Liver (tissue), 9 donors: ENCODE measurements around the gene IL1A. TPM values are rescaled to one million over a fixed set of nuclear protein-coding genes. Genes with fewer than 3 reads are reported as not detected.

ENCODE experiments used
- DNase-seq: peaks from one replicate; pipeline ENCODE4 v3.0.0-alpha.2; 2017; ENCODE audit warnings: low spot score
- H3K27ac ChIP-seq, 2 donors: one replicate each; pipeline ENCODE4 v1.7.0; 2013; ENCODE audit warnings: inconsistent platforms in 2 of 2, low read length in 2 of 2, control low read depth in 1 of 2, low read depth in 1 of 2, mild to moderate bottlenecking in 1 of 2
- H3K27me3 ChIP-seq, 4 donors: one replicate each; pipeline versions ENCODE4 v1.6.1 to v1.7.0; 2013; ENCODE audit warnings: low read length in 3 of 4, inconsistent platforms in 1 of 4, mild to moderate bottlenecking in 1 of 4, moderate library complexity in 1 of 4; ENCODE audit not compliant: control insufficient read depth in 4 of 4, insufficient read depth in 4 of 4
- H3K36me3 ChIP-seq, 4 donors: one replicate each; pipeline versions ENCODE4 v1.6.1 to v1.7.0; 2013; ENCODE audit warnings: low read length in 3 of 4, mild to moderate bottlenecking in 3 of 4, low read depth in 1 of 4, moderate library complexity in 1 of 4; ENCODE audit not compliant: control insufficient read depth in 4 of 4, insufficient read depth in 3 of 4
- H3K4me1 ChIP-seq, 4 donors: one replicate each; pipeline versions ENCODE4 v1.6.1 to v1.7.0; 2013; ENCODE audit warnings: low read length in 3 of 4, mild to moderate bottlenecking in 3 of 4, moderate library complexity in 1 of 4; ENCODE audit not compliant: control insufficient read depth in 4 of 4, insufficient read depth in 4 of 4
- H3K4me3 ChIP-seq, 3 donors: one replicate each; pipeline versions ENCODE4 v1.6.1 to v1.7.0; 2013; ENCODE audit warnings: low read length in 3 of 3, control low read depth in 1 of 3, low read depth in 1 of 3, mild to moderate bottlenecking in 1 of 3
- H3K9ac ChIP-seq, 2 donors: one replicate each; pipeline ENCODE4 v1.7.0; 2013; ENCODE audit warnings: low read length in 2 of 2, mild to moderate bottlenecking in 2 of 2, moderate library complexity in 2 of 2, control low read depth in 1 of 2, low read depth in 1 of 2
- H3K9me3 ChIP-seq, 4 donors: one replicate each; pipeline versions ENCODE4 v1.6.1 to v1.7.0; 2013; ENCODE audit warnings: low read length in 3 of 4; ENCODE audit not compliant: control insufficient read depth in 4 of 4
- ATF3 ChIP-seq: IDR thresholded peaks from 2 replicates; pipeline ENCODE4 v1.6.1; 2016; ENCODE audit warnings: antibody characterized with exemption
- CTCF ChIP-seq: fragments of 150-350 bp; IDR thresholded peaks from 2 replicates; pipeline ENCODE4 v1.5.1; 2017; ENCODE audit warnings: improper control_type of control experiment, low read depth, low read length; ENCODE audit not compliant: missing input control
- EGR1 ChIP-seq, 2 donors: IDR thresholded peaks; 2 replicates each; pipeline ENCODE4 v1.6.1; 2016 to 2018; ENCODE audit warnings: antibody characterized with exemption in 2 of 2, low read depth in 2 of 2
- FOXA1 ChIP-seq: IDR thresholded peaks from 2 replicates; pipeline ENCODE4 v1.6.1; 2016; ENCODE audit warnings: antibody characterized with exemption
- FOXA2 ChIP-seq: IDR thresholded peaks from 2 replicates; pipeline ENCODE4 v1.6.1; 2016; ENCODE audit warnings: antibody characterized with exemption
- GABPA ChIP-seq, 2 donors: IDR thresholded peaks in 1 of 2; conservative IDR thresholded peaks in 1 of 2; 2 replicates each; pipeline ENCODE4 v1.6.1; 2016; ENCODE audit warnings: antibody characterized with exemption in 2 of 2, mild to moderate bottlenecking in 1 of 2, moderate library complexity in 1 of 2
- HNF4A ChIP-seq, 2 donors: conservative IDR thresholded peaks; 2 replicates each; pipeline ENCODE4 v1.6.1; 2016; ENCODE audit warnings: antibody characterized with exemption in 2 of 2, mild to moderate bottlenecking in 2 of 2
- HNF4G ChIP-seq: IDR thresholded peaks from 2 replicates; pipeline ENCODE4 v1.6.1; 2016; ENCODE audit warnings: antibody characterized with exemption
- JUND ChIP-seq, 2 donors: IDR thresholded peaks; 2 replicates each; pipeline ENCODE4 v1.6.1; 2016; ENCODE audit warnings: antibody characterized with exemption in 2 of 2
- NR2F2 ChIP-seq: IDR thresholded peaks from 2 replicates; pipeline ENCODE4 v1.6.1; 2016; ENCODE audit warnings: antibody characterized with exemption
- RAD21 ChIP-seq, 2 donors: IDR thresholded peaks; 2 replicates each; pipeline ENCODE4 v1.6.1; 2016; ENCODE audit warnings: antibody characterized with exemption in 2 of 2, mild to moderate bottlenecking in 2 of 2
- REST ChIP-seq: IDR thresholded peaks from 2 replicates; pipeline ENCODE4 v1.6.1; 2016; ENCODE audit warnings: antibody characterized with exemption, mild to moderate bottlenecking
- RXRA ChIP-seq, 2 donors: IDR thresholded peaks; 2 replicates each; pipeline ENCODE4 v1.6.1; 2017 to 2018; ENCODE audit warnings: antibody characterized with exemption in 2 of 2, mild to moderate bottlenecking in 1 of 2
- SP1 ChIP-seq: IDR thresholded peaks from 2 replicates; pipeline ENCODE4 v1.6.1; 2018; ENCODE audit warnings: antibody characterized with exemption, mild to moderate bottlenecking
- TAF1 ChIP-seq: conservative IDR thresholded peaks from 2 replicates; pipeline ENCODE4 v1.6.1; 2016; ENCODE audit warnings: antibody characterized with exemption, mild to moderate bottlenecking
- YY1 ChIP-seq: IDR thresholded peaks from 2 replicates; pipeline ENCODE4 v1.6.1; 2016; ENCODE audit warnings: antibody characterized with exemption, mild to moderate bottlenecking
- WGBS: extraction: QIAGEN DNeasy Blood & Tissue Kit; methylation state at CpG from one replicate; pipeline ENCODE4 v1.1.7; 2013; 5-methylcytosine and 5-hydroxymethylcytosine counted together
- polyA plus RNA-seq, 2 donors: library from polyadenylated mRNA; stranded (reverse) in 1 of 2; unstranded in 1 of 2; fragments of 200-250 nt in 1 of 2; fragments of >200 nt in 1 of 2; fragmentation: Nextera tagmentation in 1 of 2; extraction: Ambion mirVana in 1 of 2; gene quantifications; one replicate each; pipeline versions ENCODE4 v1.2.1 to v1.2.3, GENCODE V29; 2013 to 2015
- total RNA-seq, 2 donors: library from RNA; depleted of rRNA; stranded (reverse); fragments of >200 nt; gene quantifications; one replicate each; pipeline ENCODE4 v1.2.3, GENCODE V29; 2014
- TF ChIP-seq, protein P1 (sequence below): IDR thresholded peaks from 2 replicates; pipeline ENCODE4 v1.6.1; 2016; ENCODE audit warnings: antibody characterized with exemption
- TF ChIP-seq, protein P2 (sequence below): IDR thresholded peaks from 2 replicates; pipeline ENCODE4 v1.6.1; 2016; ENCODE audit warnings: antibody characterized with exemption
- donor health status: healthy.
- donor health status: healthy.
- donor health status: healthy.
- donor health status: healthy.
- donor health status: healthy.

IL1A gene
- total and polyA plus RNA-seq, 4 donors, result 0.05 TPM; not detected in 3

DNA sequence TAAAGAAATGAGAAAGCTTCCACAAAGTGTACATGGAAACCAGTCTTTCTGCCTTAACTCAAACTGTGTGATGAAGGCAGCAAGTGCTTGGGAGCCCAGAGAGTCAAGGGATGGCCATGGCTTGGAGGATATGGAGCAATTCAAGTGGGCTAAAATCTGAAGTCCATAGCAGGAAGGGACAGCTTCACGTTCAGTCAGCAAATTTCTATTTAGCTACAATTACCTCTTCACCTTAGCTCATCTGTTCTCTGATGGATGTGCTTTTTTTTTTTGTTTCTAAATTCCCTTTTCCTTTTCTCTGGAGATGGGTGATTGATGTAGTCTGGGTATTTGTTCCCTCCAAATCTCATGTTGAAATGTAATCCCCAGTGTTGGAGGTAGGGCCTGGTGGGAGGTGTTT lies 4.9 kb upstream of the IL1A start:
- DNase-seq, result no peak
- H3K9me3 ChIP-seq, result no peaks in the 10 kb centered on the region
- peaks cover 0 to 2% (median 0%) of the 10 kb centered on the region in 4 donors for H3K4me1 ChIP-seq
- no peaks in the 10 kb centered on the region for H3K36me3 ChIP-seq
- no peak overlapping the region for H3K4me3 ChIP-seq
- 95% methylated on average over 1 of the region's 1 CpG for WGBS
- H3K9ac ChIP-seq, result no peak overlapping the region
- H3K27me3 ChIP-seq, result no peaks in the 10 kb centered on the region
- no peak overlapping the region for H3K27ac ChIP-seq
- TF ChIP-seq SP1 (no peak), YY1 (no peak), HNF4G (no peak), ATF3 (no peak), FOXA2 (no peak), HNF4A (conservative IDR thresholded peaks at IDR 0.05) (no peak), TAF1 (no peak), GABPA (IDR thresholded peaks at IDR 0.05 in 1 of 2, conservative IDR thresholded peaks at IDR 0.05 in 1 of 2) (no peak), REST (no peak), FOXA1 (no peak), NR2F2 (no peak), EGR1 (IDR thresholded peaks at IDR 0.05; ENCODE audit: low read depth in 2 of 2) (no peak), RAD21 (IDR thresholded peaks at IDR 0.05) (no peak), CTCF (no peak), JUND (IDR thresholded peaks at IDR 0.05) (no peak), RXRA (IDR thresholded peaks at IDR 0.05) (no peak)
- TF ChIP-seq, protein P1, sequence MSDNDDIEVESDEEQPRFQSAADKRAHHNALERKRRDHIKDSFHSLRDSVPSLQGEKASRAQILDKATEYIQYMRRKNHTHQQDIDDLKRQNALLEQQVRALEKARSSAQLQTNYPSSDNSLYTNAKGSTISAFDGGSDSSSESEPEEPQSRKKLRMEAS, result no peak
- TF ChIP-seq, protein P2, sequence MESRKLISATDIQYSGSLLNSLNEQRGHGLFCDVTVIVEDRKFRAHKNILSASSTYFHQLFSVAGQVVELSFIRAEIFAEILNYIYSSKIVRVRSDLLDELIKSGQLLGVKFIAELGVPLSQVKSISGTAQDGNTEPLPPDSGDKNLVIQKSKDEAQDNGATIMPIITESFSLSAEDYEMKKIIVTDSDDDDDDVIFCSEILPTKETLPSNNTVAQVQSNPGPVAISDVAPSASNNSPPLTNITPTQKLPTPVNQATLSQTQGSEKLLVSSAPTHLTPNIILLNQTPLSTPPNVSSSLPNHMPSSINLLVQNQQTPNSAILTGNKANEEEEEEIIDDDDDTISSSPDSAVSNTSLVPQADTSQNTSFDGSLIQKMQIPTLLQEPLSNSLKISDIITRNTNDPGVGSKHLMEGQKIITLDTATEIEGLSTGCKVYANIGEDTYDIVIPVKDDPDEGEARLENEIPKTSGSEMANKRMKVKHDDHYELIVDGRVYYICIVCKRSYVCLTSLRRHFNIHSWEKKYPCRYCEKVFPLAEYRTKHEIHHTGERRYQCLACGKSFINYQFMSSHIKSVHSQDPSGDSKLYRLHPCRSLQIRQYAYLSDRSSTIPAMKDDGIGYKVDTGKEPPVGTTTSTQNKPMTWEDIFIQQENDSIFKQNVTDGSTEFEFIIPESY, result no peak
